Measurements from ENCODE around the gene FAM131C.

GRCh38 chr1:16087733-16088132 is 14.3 kb upstream of the FAM131C start:
- TF ChIP-seq, protein P1, sequence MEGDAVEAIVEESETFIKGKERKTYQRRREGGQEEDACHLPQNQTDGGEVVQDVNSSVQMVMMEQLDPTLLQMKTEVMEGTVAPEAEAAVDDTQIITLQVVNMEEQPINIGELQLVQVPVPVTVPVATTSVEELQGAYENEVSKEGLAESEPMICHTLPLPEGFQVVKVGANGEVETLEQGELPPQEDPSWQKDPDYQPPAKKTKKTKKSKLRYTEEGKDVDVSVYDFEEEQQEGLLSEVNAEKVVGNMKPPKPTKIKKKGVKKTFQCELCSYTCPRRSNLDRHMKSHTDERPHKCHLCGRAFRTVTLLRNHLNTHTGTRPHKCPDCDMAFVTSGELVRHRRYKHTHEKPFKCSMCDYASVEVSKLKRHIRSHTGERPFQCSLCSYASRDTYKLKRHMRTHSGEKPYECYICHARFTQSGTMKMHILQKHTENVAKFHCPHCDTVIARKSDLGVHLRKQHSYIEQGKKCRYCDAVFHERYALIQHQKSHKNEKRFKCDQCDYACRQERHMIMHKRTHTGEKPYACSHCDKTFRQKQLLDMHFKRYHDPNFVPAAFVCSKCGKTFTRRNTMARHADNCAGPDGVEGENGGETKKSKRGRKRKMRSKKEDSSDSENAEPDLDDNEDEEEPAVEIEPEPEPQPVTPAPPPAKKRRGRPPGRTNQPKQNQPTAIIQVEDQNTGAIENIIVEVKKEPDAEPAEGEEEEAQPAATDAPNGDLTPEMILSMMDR (IDR thresholded peaks at IDR 0.05; ENCODE audit: insufficient read depth, low read length, poor library complexity, severe bottlenecking) = no peak
- no peak for TF ChIP-seq EZH2phosphoT487 (conservative IDR thresholded peaks at IDR 0.05; ENCODE audit: low read length)
